Ascending aorta (tissue), 2 donors: ENCODE data around the gene HDAC9. TPM values are rescaled to one million over a fixed set of nuclear protein-coding genes. Genes with fewer than 3 reads are reported as not detected.

Experiments
- DNase-seq, 2 donors: peaks; one replicate each; pipeline ENCODE4 v3.0.0-alpha.2; 2019; ENCODE audit warnings: low spot score in 2 of 2
- H3K27ac ChIP-seq, 2 donors: fragments of 200-600 bp; sonication (generic); one replicate each; pipeline ENCODE4 v1.5.1; 2016 to 2017; ENCODE audit warnings: mild to moderate bottlenecking in 1 of 2
- H3K27me3 ChIP-seq: fragments of 200-600 bp; sonication (generic); one replicate; pipeline ENCODE4 v1.5.1; 2017
- H3K36me3 ChIP-seq, 2 donors: fragments of 200-600 bp; sonication (generic); one replicate each; pipeline ENCODE4 v1.5.1; 2016
- H3K4me1 ChIP-seq, 2 donors: fragments of 200-600 bp; sonication (generic); one replicate each; pipeline ENCODE4 v1.5.1; 2016 to 2017; ENCODE audit warnings: mild to moderate bottlenecking in 1 of 2
- H3K4me3 ChIP-seq, 2 donors: fragments of 200-600 bp; sonication (generic); one replicate each; pipeline ENCODE4 v1.5.1; 2016 to 2017; ENCODE audit warnings: mild to moderate bottlenecking in 1 of 2
- H3K9me3 ChIP-seq, 2 donors: fragments of 200-600 bp; sonication (generic); one replicate each; pipeline ENCODE4 v1.5.1; 2016
- CTCF ChIP-seq, 3 experiments: fragments of 200-600 bp in 2 of 3; fragments of 450-650 bp in 1 of 3; sonication (generic) in 2 of 3; IDR thresholded peaks; one replicate each; pipeline ENCODE4 v1.5.1; 2016 to 2019; ENCODE audit warnings: antibody characterized with exemption in 3 of 3, mild to moderate bottlenecking in 1 of 3, moderate library complexity in 1 of 3
- intact Hi-C: fragments of 100-400 bp; cut with DNase I; formaldehyde crosslinking; loops from one replicate; pipeline ENCODE4 v1.15.1; 2023
- total RNA-seq: library from RNA; depleted of rRNA; stranded (reverse); fragments of >200 nt; gene quantifications from one replicate; pipeline ENCODE4 v1.1.0, GENCODE V29; 2016

The HDAC9 gene
- total RNA-seq, 1 donor from 2014 or later = 33.4 TPM

- Histone ChIP-seq H3K9me3 (no peaks in the 10 kb centered on the region), H3K27me3 (no peaks in the 10 kb centered on the region), H3K36me3 (no peaks in the 10 kb centered on the region), H3K27ac (peak overlapping the region in 1 of 2 donors; percentile 14), H3K4me3 (peak overlapping the region in 1 of 2 donors; percentile 7), H3K4me1 (no peaks in the 10 kb centered on the region)
- intact Hi-C loops = loop anchor here (5.0 kb wide), 1 partner anchor 423 kb away; the partner anchor contains the start of gene TWIST1
- no peak for DNase-seq
- TF ChIP-seq CTCF (IDR thresholded peaks at IDR 0.05) = no peak
Observed at GRCh38 chr7:18693816-18694215, 198.3 kb downstream of the HDAC9 start.

GRCh38 chr7:18694484-18694883, 198.9 kb downstream of the HDAC9 start:
- no peak overlapping the region for H3K4me3 ChIP-seq
- no peak overlapping the region for H3K27ac ChIP-seq
- TF ChIP-seq CTCF (IDR thresholded peaks at IDR 0.05) = no peak
- no peaks in the 10 kb centered on the region for H3K9me3 ChIP-seq
- no peak for DNase-seq
- no peaks in the 10 kb centered on the region for H3K4me1 ChIP-seq
- intact Hi-C loops = loop anchor here (5.0 kb wide), 1 partner anchor 423 kb away; the partner anchor contains the start of gene TWIST1
- no peaks in the 10 kb centered on the region for H3K27me3 ChIP-seq
- H3K36me3 ChIP-seq = no peaks in the 10 kb centered on the region

GRCh38 chr7:18694911-18695310, 199.4 kb downstream of the HDAC9 start:
- Histone ChIP-seq H3K4me3 (no peak overlapping the region), H3K36me3 (no peaks in the 10 kb centered on the region), H3K27me3 (no peaks in the 10 kb centered on the region), H3K9me3 (no peaks in the 10 kb centered on the region), H3K27ac (no peak overlapping the region), H3K4me1 (no peaks in the 10 kb centered on the region)
- TF ChIP-seq CTCF (IDR thresholded peaks at IDR 0.05) = no peak
- no peak for DNase-seq
- intact Hi-C loops = loop anchor here (5.0 kb wide), 1 partner anchor 422 kb away; the partner anchor contains the start of gene TWIST1

GRCh38 chr7:18698258-18698734, 202.7 kb downstream of the HDAC9 start:
- no peaks in the 10 kb centered on the region for H3K27me3 ChIP-seq
- no peaks in the 10 kb centered on the region for H3K9me3 ChIP-seq
- H3K4me1 ChIP-seq = no peaks in the 10 kb centered on the region
- intact Hi-C loops = no loop called here
- no peak for DNase-seq
- no peak for TF ChIP-seq CTCF (IDR thresholded peaks at IDR 0.05)
- no peaks in the 10 kb centered on the region for H3K36me3 ChIP-seq
- no peak overlapping the region for H3K27ac ChIP-seq
- H3K4me3 ChIP-seq = no peak overlapping the region

GRCh38 chr7:18700147-18700546, 204.6 kb downstream of the HDAC9 start:
- no peak for DNase-seq
- Histone ChIP-seq H3K27ac (no peak overlapping the region), H3K9me3 (no peaks in the 10 kb centered on the region), H3K4me1 (no peaks in the 10 kb centered on the region), H3K4me3 (no peak overlapping the region), H3K36me3 (no peaks in the 10 kb centered on the region), H3K27me3 (no peaks in the 10 kb centered on the region)
- TF ChIP-seq CTCF (IDR thresholded peaks at IDR 0.05) = no peak
- intact Hi-C loops = no loop called here
